ENCODE measurements around the gene WWP2.

Gene WWP2

GRCh38 chr16:69893106-69893505 is 131.0 kb downstream of the WWP2 start:
- DNase-seq = no peak

GRCh38 chr16:69894676-69895075 is 132.5 kb downstream of the WWP2 start:
- DNase-seq = no peak

GRCh38 chr16:69903865-69904415 is 141.8 kb downstream of the WWP2 start:
- DNase-seq = no peak

GRCh38 chr16:69904495-69905170 is 142.5 kb downstream of the WWP2 start:
- no peak for DNase-seq

- no peak for DNase-seq
These were observed 143.0 kb downstream of the WWP2 start for GRCh38 chr16:69905171-69905555.

GRCh38 chr16:69906838-69907401 is 144.8 kb downstream of the WWP2 start:
- no peak for DNase-seq

- no peak for DNase-seq
These were observed 146.9 kb downstream of the WWP2 start for GRCh38 chr16:69909043-69909442.

GRCh38 chr16:69909760-69910159 is 147.6 kb downstream of the WWP2 start:
- no peak for DNase-seq

- DNase-seq = no peak
These were observed 148.8 kb downstream of the WWP2 start for GRCh38 chr16:69910964-69911363.

GRCh38 chr16:69916462-69916861 is 154.3 kb downstream of the WWP2 start:
- DNase-seq = no peak

- no peak for DNase-seq
These were observed 155.2 kb downstream of the WWP2 start for GRCh38 chr16:69917311-69917710.

- no peak for DNase-seq
These were observed 155.6 kb downstream of the WWP2 start for GRCh38 chr16:69917739-69918138.

- DNase-seq = no peak
These were observed 156.1 kb downstream of the WWP2 start for GRCh38 chr16:69918241-69918640.

- no peak for DNase-seq
These were observed 159.0 kb downstream of the WWP2 start for GRCh38 chr16:69921127-69921526.

- no peak for DNase-seq
These were observed 160.1 kb downstream of the WWP2 start for GRCh38 chr16:69922200-69922599.

GRCh38 chr16:69924041-69924775 is 162.1 kb downstream of the WWP2 start:
- DNase-seq = no peak

- no peak for DNase-seq
These were observed 162.7 kb downstream of the WWP2 start for GRCh38 chr16:69924777-69925191.

GRCh38 chr16:69925311-69925710 is 163.2 kb downstream of the WWP2 start:
- DNase-seq = no peak

GRCh38 chr16:69926241-69926640 is 164.1 kb downstream of the WWP2 start:
- DNase-seq = no peak

- DNase-seq = no peak
These were observed 165.1 kb downstream of the WWP2 start for GRCh38 chr16:69927056-69927757.

- DNase-seq = no peak
These were observed 166.8 kb downstream of the WWP2 start for GRCh38 chr16:69928856-69929400.

- no peak for DNase-seq
These were observed 167.3 kb downstream of the WWP2 start for GRCh38 chr16:69929480-69929879.
